Activated CD4-positive, alpha-beta T cell treated with anti-CD3 and anti-CD28 coated beads, Interleukin-2, amount 50 U/mL, for 48 hours (primary cell): ENCODE data around the gene POTEG.
"Not testable (repeated sequence)": the region's sequence is repeated elsewhere in the genome, so short reads cannot be mapped to it uniquely, and the experiment has no call there.

Source experiments
- DNase-seq, 2 experiments: peaks; one replicate each; pipeline ENCODE4 v3.0.0-alpha.2; 2020

POTEG gene

DNA sequence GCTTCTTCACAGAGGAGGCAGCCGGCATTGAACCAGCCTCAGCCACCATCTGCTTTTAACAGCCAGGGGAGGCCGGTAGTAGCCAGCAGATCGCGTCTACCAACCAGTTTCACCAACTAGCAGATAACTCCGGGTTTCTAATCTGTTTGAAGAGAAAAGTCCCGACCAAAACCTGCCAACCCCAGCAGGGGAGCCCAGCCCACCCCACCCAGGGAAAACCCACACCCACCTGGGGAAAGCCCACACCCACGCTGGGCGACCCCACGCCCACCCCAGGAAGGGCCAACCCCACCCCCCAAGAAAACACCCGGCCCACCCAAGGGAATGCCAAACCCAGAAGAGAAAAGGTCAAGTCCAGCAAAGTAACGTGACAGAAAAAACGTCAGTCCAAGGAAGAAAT, at the start of gene POTEG:
TSS of gene POTEG (minus strand) at position 101 of the 400 bp plus-strand sequence. CDS start at position 49, 52 bp downstream.
- DNase-seq: not testable (repeated sequence)

DNA sequence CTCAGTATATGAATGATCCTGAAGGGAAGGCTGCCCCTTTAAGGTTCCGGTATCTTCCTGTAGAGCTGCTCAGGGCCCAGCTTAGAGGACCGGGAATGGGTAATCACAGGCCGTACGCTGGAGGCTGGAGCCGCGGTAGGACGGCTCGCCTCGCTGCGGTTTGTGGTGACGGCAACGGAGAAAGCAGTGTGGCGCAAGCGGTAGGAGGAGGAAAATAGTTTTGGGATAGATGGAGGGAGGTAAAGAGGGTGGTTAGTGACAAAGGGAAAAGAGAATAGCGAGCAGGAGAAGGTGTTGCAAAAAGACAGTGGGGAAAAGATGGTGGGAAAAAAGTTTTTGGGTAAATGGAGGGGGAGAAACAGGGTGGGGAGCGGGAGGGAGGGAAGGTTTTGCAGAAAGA, 48.0 kb upstream of the POTEG start:
- DNase-seq: not testable (repeated sequence)

DNA sequence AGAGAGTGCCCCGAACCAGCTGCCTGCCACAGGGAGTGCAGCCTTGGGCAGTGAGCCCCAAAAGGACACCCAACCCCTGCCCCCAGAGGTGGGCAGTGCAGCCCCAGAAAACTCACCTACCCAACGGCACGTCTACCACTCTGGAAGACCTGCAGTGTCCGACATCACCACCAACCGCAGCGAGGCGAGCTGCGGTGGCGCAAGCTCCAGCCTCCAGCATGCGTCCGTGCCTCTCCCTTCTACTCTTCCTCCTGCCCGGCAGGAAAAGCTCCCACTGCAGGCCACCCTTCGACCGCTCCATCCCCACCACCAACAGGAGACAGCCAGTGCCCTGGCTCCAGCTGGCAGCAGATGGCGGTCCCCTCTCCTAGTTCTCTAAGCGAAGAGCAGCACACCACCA, 47.3 kb upstream of the POTEG start:
- DNase-seq: not testable (repeated sequence)

DNA sequence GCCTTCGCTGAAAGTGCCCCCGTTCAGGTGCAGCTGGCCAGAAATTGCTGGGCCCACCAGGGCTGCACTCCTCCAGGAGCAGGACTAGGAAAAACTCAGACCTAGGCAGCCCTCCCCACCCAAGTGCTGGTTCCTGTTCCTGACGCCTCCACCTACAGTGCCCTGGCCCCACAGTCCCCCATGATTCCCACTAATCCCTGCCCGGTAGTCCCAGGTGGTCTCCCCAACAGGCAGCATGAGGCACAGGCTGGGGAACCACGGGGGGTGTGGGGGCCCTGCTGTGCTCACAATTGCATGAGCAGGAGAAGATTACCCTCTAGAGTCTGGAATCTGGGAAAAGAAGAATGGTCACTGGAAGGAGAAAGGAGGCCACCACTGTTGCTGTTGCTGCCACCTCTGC, 46.4 kb upstream of the POTEG start:
- DNase-seq: not testable (repeated sequence)

DNA sequence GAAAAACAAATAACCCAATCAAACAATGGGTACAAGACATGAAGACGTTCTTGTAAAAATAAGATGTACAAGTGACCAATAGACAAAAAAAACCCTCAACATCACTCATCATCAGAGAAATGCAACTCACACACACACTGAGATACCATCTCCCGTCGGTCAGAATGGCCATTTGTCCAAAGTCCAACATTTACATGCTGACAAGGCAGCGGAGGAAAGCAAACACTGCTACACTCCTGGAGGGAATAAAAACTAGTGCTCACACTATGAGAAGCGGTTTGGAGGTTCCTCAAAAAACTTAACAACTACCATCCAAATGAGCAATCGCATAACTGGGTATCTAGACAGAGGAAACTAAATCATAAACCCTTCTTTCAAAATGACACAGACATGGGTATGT, 11.6 kb upstream of the POTEG start:
- not testable (repeated sequence) for DNase-seq

DNA sequence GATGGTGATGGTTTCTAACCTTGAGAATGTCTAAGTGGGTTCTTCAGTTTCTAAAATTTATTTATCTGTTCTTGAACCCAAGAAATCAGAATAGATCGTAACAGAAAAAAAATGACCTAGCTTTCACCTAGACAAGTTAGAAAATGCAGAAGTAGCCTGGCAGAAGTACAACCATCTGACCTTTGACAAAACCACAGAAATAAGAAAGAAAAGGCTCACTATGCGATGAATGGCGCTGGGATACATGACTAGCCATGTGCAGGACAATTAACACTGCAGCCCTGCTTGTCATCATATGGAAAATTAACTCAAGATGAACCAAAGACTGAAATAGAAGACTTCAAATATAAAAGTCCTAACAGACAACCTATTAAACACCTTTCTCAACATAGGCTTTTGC, 5.7 kb upstream of the POTEG start:
- not testable (repeated sequence) for DNase-seq

DNA sequence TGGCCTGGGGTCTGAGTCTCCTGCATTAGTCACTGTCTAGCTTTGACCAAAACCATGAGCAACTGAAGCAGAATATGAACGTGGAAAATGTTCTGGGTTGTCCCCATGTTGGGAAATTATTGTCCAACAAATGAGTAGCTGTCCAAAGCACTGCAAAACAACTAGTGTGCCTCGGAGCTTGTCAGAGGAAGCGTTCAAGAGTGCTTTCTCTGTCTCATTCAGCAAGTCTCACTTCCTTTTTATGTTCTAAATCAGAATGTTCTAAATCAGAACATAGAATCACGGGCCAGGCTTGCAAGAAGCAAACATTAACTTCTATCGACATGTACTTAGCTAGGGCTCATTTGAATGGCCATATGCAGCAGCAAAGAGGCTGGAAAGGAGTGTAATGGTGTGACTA, 5.1 kb upstream of the POTEG start:
- DNase-seq: not testable (repeated sequence)

DNA sequence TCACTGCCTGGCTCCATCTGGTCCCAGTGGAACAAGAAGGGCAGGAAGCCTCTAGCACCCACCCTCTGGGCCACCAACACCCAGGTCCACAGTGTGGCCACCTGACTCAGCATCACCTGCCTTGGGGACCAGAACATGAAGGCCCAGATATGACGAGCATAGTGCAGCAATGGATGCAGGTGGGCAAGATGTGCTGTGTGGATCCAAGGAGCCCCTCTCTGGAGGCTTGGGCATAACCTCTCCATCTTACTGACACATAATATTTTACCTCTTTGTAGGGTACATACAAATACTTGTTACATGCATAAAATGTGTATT, 2.9 kb upstream of the POTEG start:
- DNase-seq: not testable (repeated sequence)

DNA sequence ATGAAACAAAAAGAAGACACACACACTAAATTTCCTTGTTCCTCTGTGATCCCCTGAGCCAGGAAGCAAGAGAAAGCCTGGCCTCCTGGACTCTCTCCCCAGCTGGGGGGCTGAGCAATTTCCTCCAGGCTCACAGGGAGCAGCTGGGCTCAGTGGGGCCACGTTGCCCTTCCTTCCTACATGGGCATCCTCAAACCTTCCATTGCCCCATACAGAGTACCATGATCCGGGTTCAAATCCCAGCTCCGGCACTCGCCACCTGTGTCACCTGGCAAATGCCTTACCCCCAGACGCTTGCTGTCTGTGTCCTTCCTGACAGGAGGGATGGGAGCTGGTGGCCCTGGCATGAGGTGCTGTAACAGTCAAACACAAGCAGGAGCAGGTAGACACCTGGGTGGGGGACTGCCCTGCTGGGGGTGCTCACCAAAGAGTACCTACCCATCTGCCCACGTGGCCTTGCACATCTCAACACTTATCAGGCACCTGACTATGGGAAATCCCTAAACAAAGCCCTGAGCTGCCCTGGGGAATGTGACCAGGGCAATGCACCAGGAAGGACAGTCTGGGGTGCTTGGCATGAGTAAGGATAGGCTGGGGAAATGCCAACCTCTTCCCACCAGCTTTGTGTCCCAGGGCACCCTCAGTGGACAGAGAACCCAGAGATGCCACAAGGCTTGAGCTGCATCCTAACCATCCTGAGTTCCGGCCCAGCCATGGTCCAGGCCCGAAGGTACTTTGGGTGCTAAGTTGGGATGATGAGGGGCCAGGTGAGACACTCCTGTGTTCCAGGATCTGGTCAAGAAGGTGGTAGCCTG, 2.4 kb upstream of the POTEG start:
- not testable (repeated sequence) for DNase-seq

DNA sequence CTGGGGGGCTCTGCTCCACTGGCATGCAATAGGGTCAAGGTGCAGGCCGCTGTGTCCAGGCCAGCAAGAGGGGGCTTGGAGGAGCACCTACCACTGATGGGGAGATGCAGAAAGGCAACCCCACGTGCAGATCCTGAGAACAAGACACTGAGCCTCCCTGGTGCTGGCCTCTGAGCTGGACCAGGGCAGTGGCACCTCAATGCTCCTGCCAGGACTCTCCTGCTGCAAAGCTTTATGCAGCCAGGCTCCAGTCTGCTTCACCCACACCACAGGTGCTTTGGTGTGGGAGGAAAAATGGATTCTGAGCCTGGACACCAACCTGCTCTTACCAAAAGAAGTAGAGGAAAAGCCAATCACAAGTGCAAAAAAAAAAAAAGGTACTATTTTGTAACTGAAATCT, 1.7 kb upstream of the POTEG start:
- not testable (repeated sequence) for DNase-seq

DNA sequence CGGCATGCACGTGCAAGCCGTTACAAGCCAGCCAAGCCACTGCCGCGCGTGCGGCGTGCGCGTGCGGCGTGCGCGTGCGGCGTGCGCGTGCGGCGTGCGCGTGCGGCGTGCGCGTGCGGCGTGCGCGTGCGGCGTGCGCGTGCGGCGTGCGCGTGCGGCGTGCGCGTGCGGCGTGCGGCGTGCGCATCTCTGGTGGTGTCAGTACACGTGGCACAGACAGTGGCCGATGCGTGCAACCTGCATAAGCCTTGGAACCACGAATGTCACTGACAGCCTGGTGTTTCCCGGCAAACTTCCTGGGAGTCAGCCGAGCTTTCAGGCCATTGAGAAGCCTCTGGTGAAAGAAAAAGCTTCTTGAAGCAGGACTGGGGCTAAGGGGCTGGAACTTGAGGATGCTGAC, 750 bp upstream of the POTEG start:
- DNase-seq: not testable (repeated sequence)

DNA sequence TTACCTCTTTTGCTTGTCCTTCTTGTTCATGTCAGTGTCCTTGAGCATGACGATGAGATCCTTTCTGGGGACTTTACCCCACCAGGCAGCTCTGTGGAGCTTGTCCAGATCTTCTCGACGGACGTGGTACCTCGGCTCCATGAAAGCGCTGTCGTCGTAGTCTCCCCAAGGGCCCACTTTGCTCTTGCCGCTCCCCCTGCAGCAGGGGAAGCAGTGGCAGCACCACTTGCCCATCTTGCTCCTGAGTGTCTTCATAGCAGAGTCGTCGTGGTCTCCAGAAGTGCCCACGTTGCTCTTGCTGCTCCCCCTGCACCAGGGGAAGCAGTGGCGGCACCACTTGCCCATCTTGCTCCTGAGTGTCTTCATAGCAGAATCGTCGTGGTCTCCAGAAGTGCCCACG, 376 bp downstream of the POTEG start:
- not testable (repeated sequence) for DNase-seq

DNA sequence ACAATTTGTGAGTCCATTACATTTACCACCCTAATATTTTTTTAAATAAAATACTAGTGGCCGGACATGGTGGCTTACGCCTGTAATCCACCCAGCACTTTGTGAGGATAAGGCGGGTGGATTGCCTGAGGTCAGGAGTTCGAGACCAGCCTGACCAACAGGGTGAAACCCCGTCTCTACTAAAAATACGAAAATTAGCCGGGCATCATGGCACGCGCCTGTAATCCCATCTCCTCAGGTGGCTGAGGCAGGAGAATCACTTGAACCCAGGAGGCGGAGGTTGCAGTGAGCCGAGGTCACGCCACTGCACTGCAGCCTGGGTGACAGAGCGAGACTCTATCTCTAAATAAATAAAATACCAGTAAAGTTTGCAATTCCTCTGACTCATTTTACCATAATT, 25.6 kb downstream of the POTEG start:
- DNase-seq: not testable (repeated sequence)

DNA sequence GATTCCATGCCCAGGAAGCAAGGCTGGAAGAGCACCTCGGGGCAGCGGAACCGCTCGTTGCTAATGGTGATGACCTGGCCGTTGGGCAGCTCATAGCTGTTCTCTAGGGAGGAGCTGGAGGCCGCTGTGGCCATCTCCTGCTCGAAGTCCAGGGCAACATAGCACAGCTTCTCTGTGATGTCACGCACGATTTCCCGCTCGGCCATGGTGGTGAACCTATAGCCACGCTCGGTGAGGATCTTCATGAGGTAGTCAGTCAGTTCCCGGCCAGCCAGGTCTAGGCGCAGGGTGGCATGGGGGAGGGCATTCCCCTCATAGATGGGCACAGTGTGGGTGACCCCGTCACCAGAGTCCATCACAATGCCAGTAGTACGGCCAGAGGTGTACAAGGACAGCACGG, 32.0 kb downstream of the POTEG start:
- DNase-seq: not testable (repeated sequence)

DNA sequence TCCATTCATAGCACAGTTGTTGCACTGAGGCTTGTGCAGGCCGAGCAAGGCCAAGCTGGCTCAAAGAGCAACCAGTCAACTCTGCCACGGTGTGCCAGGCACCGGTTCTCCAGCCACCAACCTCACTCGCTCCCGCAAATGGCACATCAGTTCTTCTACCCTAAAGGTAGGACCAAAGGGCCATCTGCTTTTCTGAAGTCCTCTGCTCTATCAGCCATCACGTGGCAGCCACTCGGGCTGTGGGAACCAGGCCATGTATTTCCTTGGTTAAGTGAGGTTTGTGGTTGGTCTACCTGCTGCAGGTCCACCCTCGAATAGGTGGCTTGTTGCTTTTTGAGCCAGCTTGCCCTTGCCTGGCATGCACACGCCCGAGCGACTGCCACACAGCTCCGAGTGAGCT, 39.4 kb downstream of the POTEG start:
- DNase-seq: not testable (repeated sequence)

DNA sequence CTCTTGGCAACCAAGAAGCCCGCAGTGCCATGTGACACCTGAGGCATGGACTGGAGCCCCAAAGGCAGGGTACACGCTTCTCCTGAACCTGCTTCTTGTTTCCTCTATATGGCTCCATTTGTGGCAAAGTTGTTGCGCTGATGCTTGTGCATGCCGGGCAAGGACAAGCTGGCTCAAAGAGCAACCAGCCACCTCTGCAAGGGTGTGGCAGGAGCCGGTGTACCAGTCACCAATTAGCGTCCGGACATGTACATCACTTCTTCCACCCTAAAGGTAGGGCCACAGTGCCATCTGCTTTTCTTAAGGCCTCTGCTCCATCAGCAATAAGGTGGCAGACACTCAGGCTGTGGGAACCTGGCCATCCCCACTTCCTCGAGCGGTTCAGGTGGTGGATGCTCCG, 43.9 kb downstream of the POTEG start:
- not testable (repeated sequence) for DNase-seq

DNA sequence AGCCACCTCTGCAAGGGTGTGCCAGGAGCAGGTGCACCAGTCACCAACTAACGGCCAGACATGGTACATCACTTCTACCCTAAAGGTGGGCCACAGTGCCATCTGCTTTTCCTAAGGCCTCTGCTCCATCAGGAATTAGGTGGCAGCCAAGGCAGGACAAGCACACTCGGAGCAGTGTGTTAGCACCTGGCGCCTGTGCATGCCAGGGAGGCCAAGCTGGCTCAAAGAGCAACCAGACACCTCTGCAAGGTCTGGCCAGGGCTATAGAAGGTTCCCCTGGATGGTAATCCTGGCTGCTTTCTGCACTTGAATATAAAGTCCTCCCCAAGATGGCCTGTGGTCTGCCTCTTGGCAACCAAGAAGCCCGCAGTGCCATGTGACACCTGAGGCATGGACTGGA, 45.4 kb downstream of the POTEG start:
- not testable (repeated sequence) for DNase-seq

DNA sequence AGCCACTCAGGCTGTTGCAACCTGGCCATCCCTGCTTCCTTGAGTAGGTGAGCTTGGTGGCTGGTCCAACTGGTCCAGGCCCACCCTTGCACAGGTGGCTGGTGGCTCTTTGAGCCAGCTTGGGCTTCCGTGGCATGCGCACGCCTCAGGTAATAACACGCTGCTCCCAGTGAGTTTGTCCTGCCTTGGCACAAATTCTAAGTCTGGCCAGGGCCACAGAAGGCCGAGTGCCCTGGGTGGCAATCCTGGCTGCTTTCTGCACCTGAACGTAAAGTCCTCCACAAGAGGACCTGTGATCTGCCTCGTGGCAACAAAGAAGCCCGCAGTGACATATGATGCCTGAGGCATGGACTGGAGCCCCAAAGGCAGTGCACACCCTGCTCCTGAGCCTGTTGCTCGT, 47.1 kb downstream of the POTEG start:
- not testable (repeated sequence) for DNase-seq

DNA sequence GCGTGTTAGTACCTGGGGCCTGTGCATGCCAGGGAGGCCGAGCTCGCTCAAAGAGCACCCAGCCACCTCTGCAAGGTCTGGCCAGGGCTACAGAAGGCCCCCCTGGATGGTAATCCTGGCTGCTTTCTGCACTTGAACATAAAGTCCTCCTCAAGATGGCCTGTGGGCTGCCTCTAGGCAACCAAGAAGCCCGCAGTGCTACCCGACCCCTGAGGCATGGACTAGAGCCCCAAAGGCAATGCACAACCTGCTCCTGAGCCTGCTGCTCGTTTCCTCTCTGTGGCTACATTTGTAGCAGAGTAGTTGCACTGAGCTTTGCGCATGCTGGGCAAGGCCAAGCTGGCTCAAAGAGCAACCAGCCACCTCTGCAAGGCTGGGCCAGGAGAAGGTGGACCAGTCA, 47.8 kb downstream of the POTEG start:
- not testable (repeated sequence) for DNase-seq

DNA sequence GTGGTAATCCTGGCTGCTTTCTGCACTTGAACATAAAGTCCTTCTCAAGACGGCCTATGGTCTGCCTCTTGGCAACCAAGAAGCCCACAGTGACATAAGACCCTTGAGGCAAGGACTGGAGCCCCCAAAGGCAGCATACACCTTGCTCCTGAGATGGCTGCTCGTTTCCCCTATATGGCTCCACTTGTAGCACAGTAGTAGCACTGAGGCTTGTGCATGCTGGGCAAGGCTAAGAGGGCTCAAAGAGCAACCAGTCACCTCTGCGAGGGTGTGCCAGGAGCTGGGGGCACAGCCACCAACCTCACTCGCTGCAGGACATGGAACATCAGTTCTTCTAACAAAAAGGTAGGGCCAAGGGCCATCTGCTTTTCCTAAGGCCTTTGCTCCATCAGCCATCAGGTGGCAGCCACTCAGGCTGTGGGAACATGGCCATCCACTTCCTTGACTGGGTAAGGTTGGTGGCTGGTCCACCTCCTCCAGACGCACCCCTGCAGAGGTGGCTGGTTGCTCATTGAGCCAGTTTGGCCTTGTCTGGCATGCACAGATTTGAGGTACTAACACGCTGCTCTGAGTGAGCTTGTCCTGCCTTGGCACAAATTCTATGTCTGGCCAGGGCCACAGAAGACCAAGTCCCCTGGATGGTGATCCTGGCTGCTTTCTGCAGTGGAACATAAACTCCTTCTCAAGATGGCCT, 49.9 kb downstream of the POTEG start:
- not testable (repeated sequence) for DNase-seq

DNA sequence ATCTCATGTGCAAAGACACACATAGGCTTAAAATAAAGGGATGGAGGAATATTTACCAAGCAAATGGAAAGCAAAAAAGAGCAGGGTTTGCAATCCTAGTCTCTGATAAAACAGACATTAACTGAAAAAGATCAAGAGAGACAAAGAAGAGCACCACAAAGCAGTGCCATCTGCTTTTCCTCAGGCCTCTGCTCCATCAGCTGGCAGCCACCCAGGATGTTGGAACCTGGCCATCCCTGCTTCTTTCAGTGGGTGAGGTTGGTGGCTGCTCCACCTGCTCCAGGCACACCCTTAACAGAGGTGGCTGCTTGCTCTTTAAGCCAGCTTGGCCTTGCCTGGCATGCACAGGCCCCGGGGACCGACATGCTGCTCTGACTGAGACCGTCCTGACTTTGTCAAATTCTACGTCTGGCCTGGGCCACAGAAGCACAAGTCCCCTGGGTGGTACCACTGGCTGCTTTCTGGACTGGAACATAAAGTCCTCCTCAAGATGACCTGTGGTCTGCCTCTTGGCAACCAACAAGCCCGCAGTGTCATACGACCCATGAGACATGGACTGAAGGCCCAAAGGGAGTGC, 51.0 kb downstream of the POTEG start:
- DNase-seq: not testable (repeated sequence)

DNA sequence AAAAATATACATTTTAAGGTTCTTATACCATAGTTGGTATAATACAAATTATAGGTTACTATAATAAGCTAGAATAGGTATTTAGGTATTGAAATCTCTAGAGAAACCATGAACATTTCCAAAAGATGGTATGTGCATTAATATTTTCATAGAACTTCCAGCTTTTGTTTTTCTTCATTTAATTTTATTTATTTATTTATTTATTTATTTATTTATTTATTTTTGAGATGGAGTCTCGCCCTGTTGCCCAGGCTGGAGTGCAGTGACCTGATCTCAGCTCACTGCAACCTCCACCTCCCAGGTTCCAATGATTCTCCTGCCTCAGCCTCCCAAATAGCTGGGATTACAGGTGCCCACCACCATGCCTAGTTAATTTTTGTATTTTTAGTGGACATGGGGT, 54.0 kb downstream of the POTEG start:
- not testable (repeated sequence) for DNase-seq

DNA sequence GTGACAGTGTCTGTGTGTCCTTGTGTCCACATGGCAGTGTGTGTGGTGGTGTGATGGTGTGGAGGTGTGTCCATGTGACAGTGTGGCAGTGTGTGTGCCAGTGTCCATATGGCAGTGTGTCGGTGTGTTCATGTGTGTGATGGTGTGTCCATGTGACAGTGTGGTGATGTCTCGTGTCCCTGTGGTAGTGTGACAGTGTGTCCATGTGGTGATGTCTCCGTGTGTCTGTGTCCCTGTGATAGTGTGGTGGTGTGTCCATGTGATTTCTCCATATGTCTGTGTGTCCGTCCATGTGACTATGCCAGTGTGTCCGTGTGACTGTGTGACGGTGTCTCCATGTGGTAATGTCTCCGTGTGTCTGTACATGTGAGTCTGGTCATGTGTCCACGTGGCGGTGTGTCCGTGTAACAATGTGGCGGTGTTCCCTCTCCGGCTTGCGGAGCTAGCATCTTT, 59.7 kb downstream of the POTEG start:
- not testable (repeated sequence) for DNase-seq
